Endothelial cell of umbilical vein (primary cell): Measurements from ENCODE around the gene ZBTB33. TPM values are rescaled to one million over a fixed set of nuclear protein-coding genes. Genes with fewer than 3 reads are reported as not detected.

Source experiments
- BruUV-seq: library from RNA; stranded (reverse); fragments of 400-500 nt; replicated peaks from 2 replicates; lab custom pipeline; 2021; lab: Mats Ljungman, UMichigan
- CTCF ChIA-PET: fragments of 300-600, 350-600 bp; sonication (Branson Sonifier 250); formaldehyde crosslinking; loops from one replicate; lab custom pipeline; 2021; ENCODE audit warnings: antibody characterized with exemption, inconsistent platforms; lab: Charles Lee
- POLR2A ChIA-PET: fragments of 300-600, 350-600 bp; sonication (Branson Sonifier 250); formaldehyde crosslinking; loops from one replicate; lab custom pipeline; 2021; ENCODE audit warnings: antibody characterized with exemption, inconsistent platforms; lab: Charles Lee
- DNase-seq: peaks from one replicate; pipeline ENCODE4 v3.0.0-alpha.2; 2011; ENCODE audit warnings: low read depth, low spot score
- FAIRE-seq: peaks from 2 replicates; lab custom pipeline; 2011; peaks lifted over from hg19 to GRCh38; lab: Jason Lieb, UNC
- H2AFZ ChIP-seq: 2 replicates; pipeline ENCODE4 v1.6.0; 2012; ENCODE audit warnings: low read depth, low read length, control low read depth, inconsistent platforms
- H3K27ac ChIP-seq: 2 replicates; pipeline ENCODE4 v1.5.1; 2011; ENCODE audit warnings: low read depth, mild to moderate bottlenecking, control low read depth, low read length, moderate library complexity; ENCODE audit not compliant: insufficient read depth
- H3K27me3 ChIP-seq, 2 experiments: 2 replicates each; pipeline versions ENCODE4 v1.6.0 to v1.6.1; 2011; ENCODE audit warnings: low read length in 2 of 2, mixed read lengths in 1 of 2; ENCODE audit not compliant: control insufficient read depth in 2 of 2, insufficient read depth in 2 of 2
- H3K36me3 ChIP-seq, 2 experiments: 2 replicates in 1 of 2; 3 replicates in 1 of 2; pipeline ENCODE4 v1.5.1; 2011; ENCODE audit warnings: low read length in 2 of 2, mild to moderate bottlenecking in 1 of 2, moderate library complexity in 1 of 2; ENCODE audit not compliant: control insufficient read depth in 2 of 2, insufficient read depth in 2 of 2; ENCODE audit errors: extremely low read depth in 1 of 2
- H3K4me1 ChIP-seq: 3 replicates; pipeline ENCODE4 v1.5.1; 2011; ENCODE audit warnings: mild to moderate bottlenecking, low read length; ENCODE audit not compliant: control insufficient read depth, insufficient read depth; ENCODE audit errors: extremely low read depth
- H3K4me2 ChIP-seq: 2 replicates; pipeline ENCODE4 v1.6.1; 2011; ENCODE audit warnings: low read length, control low read depth, mixed read lengths; ENCODE audit not compliant: insufficient read depth
- H3K4me3 ChIP-seq, 3 experiments: fragments of 200-600 bp in 1 of 3; sonication (generic), shearing (Covaris generic) in 1 of 3; replicated peaks in 1 of 3; 2 replicates each; pipeline ENCODE4 v1.5.1; 2011 to 2016; ENCODE audit warnings: control low read depth in 3 of 3, low read length in 3 of 3, mild to moderate bottlenecking in 2 of 3, inconsistent platforms in 1 of 3, low read depth in 1 of 3, moderate library complexity in 1 of 3; ENCODE audit not compliant: insufficient read depth in 1 of 3
- H3K79me2 ChIP-seq: 2 replicates; pipeline ENCODE4 v1.6.0; 2012; ENCODE audit warnings: low read length, inconsistent platforms; ENCODE audit not compliant: control insufficient read depth, insufficient read depth
- H3K9ac ChIP-seq: replicated peaks from 2 replicates; pipeline ENCODE3; 2011; ENCODE audit warnings: low read length, control low read depth; ENCODE audit not compliant: insufficient read depth; ENCODE audit errors: extremely low read depth
- H3K9me1 ChIP-seq: replicated peaks from 3 replicates; pipeline ENCODE4 v1.6.0; 2011; ENCODE audit warnings: mild to moderate bottlenecking, low read length; ENCODE audit not compliant: control insufficient read depth, insufficient read depth; ENCODE audit errors: extremely low read depth
- H3K9me3 ChIP-seq: replicated peaks from 2 replicates; pipeline ENCODE4 v1.5.1; 2012; ENCODE audit warnings: low read length, inconsistent platforms; ENCODE audit not compliant: control insufficient read depth, insufficient read depth
- H4K20me1 ChIP-seq: replicated peaks from 2 replicates; pipeline ENCODE3; 2011; ENCODE audit warnings: mild to moderate bottlenecking, low read length; ENCODE audit not compliant: control insufficient read depth, insufficient read depth; ENCODE audit errors: extremely low read depth
- EZH2 ChIP-seq: IDR thresholded peaks from 2 replicates; pipeline ENCODE4 v1.6.1; 2012; ENCODE audit warnings: borderline replicate concordance, low read depth, mild to moderate bottlenecking, moderate library complexity, low read length, inconsistent platforms; ENCODE audit not compliant: severe bottlenecking
- FOS ChIP-seq: IDR thresholded peaks from 2 replicates; pipeline ENCODE4 v1.6.1; 2011; ENCODE audit warnings: mild to moderate bottlenecking, low read length, moderate library complexity, borderline replicate concordance; ENCODE audit not compliant: insufficient read depth
- GATA2 ChIP-seq: IDR thresholded peaks from 2 replicates; pipeline ENCODE4 v1.7.0; 2011; ENCODE audit warnings: low read depth, mild to moderate bottlenecking, moderate library complexity, mixed read lengths, low read length; ENCODE audit not compliant: insufficient read length, insufficient read depth
- JUN ChIP-seq: IDR thresholded peaks from 2 replicates; pipeline ENCODE4 v1.6.1; 2011; ENCODE audit warnings: borderline replicate concordance, low read depth; ENCODE audit not compliant: insufficient read length, insufficient read depth
- MYC ChIP-seq: IDR thresholded peaks from one replicate; pipeline ENCODE4 v1.6.1; 2011; ENCODE audit warnings: mild to moderate bottlenecking, low read depth, low read length
- POLR2A ChIP-seq: IDR thresholded peaks from 2 replicates; pipeline ENCODE4 v1.6.1; 2012; ENCODE audit warnings: low read depth, mild to moderate bottlenecking, control low read depth, low read length
- POLR2AphosphoS5 ChIP-seq: IDR thresholded peaks from 2 replicates; pipeline ENCODE4 v1.6.1; 2012; ENCODE audit warnings: low read depth, mild to moderate bottlenecking, control low read depth, low read length, moderate library complexity; ENCODE audit not compliant: insufficient read depth
- dilution Hi-C: fragments of 300-500 bp; cut with MboI; formaldehyde crosslinking; loops from one replicate; pipeline ENCODE4 v1.15.0; 2019; ENCODE audit warnings: low sequenced_read_pairs; ENCODE audit not compliant: extremely low pct_ligation_motif_present
- intact Hi-C: fragments of 100-400 bp; cut with micrococcal nuclease; formaldehyde crosslinking; loops from one replicate; pipeline ENCODE4 v1.10.0; 2022
- polyA plus RNA-seq, 4 experiments: library from polyadenylated mRNA; depleted of rRNA in 3 of 4; stranded (reverse) in 3 of 4; unstranded in 1 of 4; fragments of >200 nt; gene quantifications; 2 replicates each; pipeline versions ENCODE4 v1.2.1 to v1.2.3, GENCODE V29; 2011 to 2012; ENCODE audit warnings: missing spikeins in 1 of 4
- total RNA-seq: library from RNA; stranded (reverse); gene quantifications from 2 replicates; pipeline ENCODE4 v1.2.3, GENCODE V29; 2021
- TF ChIP-seq, protein P1 (sequence below): IDR thresholded peaks from 2 replicates; pipeline ENCODE4 v1.6.1; 2011; ENCODE audit not compliant: insufficient read depth, insufficient read length
- TF ChIP-seq, protein P2 (sequence below), 2 donors: IDR thresholded peaks; 1 replicate in 1 of 2; 2 replicates in 1 of 2; pipeline ENCODE4 v1.5.1; 2011; ENCODE audit warnings: low read length in 2 of 2, mild to moderate bottlenecking in 2 of 2, moderate library complexity in 2 of 2, control low read depth in 1 of 2, inconsistent platforms in 1 of 2, low read depth in 1 of 2; ENCODE audit not compliant: insufficient read depth in 1 of 2; ENCODE audit errors: extremely low read depth in 1 of 2

ZBTB33 gene
- total and polyA plus RNA-seq, 2 donors (not counting 3 experiments of a cell fraction or from before 2014, with no cell fraction given): 3.7 to 16.3 TPM

DNA sequence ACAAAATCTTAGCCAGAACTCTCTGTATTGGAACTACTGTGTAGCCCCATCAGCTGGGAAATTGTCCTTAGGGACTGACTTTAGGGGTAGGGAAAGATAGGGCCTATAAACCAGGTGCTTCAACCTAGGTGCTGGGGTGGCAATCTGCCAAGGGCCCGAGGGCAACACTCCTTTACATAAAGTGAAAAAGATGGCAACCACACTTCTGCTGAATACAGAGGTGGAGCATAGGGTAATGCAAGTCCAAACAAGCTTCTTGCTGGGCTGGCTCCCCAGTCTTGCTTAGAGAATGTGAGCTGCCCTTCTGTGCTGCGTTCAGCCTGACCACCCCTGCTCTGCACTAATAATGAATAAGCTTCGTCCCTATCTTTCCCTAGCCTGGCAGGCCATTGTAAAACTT lies 9.8 kb downstream of the ZBTB33 start:
- H3K9me3 ChIP-seq: no peaks in the 10 kb centered on the region
- TF ChIP-seq EZH2 (no peak), MYC (no peak), POLR2AphosphoS5 (no peak), POLR2A (no peak), JUN (no peak), FOS (no peak), GATA2 (no peak)
- TF ChIP-seq, protein P1, sequence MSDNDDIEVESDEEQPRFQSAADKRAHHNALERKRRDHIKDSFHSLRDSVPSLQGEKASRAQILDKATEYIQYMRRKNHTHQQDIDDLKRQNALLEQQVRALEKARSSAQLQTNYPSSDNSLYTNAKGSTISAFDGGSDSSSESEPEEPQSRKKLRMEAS: no peak
- TF ChIP-seq, protein P2, sequence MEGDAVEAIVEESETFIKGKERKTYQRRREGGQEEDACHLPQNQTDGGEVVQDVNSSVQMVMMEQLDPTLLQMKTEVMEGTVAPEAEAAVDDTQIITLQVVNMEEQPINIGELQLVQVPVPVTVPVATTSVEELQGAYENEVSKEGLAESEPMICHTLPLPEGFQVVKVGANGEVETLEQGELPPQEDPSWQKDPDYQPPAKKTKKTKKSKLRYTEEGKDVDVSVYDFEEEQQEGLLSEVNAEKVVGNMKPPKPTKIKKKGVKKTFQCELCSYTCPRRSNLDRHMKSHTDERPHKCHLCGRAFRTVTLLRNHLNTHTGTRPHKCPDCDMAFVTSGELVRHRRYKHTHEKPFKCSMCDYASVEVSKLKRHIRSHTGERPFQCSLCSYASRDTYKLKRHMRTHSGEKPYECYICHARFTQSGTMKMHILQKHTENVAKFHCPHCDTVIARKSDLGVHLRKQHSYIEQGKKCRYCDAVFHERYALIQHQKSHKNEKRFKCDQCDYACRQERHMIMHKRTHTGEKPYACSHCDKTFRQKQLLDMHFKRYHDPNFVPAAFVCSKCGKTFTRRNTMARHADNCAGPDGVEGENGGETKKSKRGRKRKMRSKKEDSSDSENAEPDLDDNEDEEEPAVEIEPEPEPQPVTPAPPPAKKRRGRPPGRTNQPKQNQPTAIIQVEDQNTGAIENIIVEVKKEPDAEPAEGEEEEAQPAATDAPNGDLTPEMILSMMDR (IDR thresholded peaks at IDR 0.05; ENCODE audit: extremely low read depth in 1 of 2, insufficient read depth in 1 of 2, low read depth in 1 of 2, low read length in 2 of 2): no peak
- no peak overlapping the region for H3K9ac ChIP-seq
- intact Hi-C loops: no loop called here
- BruUV-seq: no TSS peak
- H3K4me2 ChIP-seq: no peak overlapping the region
- H4K20me1 ChIP-seq: no peaks in the 10 kb centered on the region
- DNase-seq (no peak), FAIRE-seq (no peak)
- H3K79me2 ChIP-seq: peaks cover 4% of the 10 kb centered on the region
- ChIA-PET POLR2A (no interaction called here), CTCF (no interaction called here)
- H3K4me1 ChIP-seq: no peaks in the 10 kb centered on the region
- dilution Hi-C loops: no loop called here
- H3K9me1 ChIP-seq: no peaks in the 10 kb centered on the region
- no peaks in the 10 kb centered on the region for H3K36me3 ChIP-seq
- H2AFZ ChIP-seq: no peak overlapping the region
- no peak overlapping the region for H3K27ac ChIP-seq
- no peak overlapping the region for H3K4me3 ChIP-seq
- H3K27me3 ChIP-seq: no peaks in the 10 kb centered on the region
